GM08714 (cell line): ENCODE results near the gene GOLGA6A.
"Not testable (repeated sequence)": the region's sequence is repeated elsewhere in the genome, so short reads cannot be mapped to it uniquely, and the experiment has no call there.

Source experiments
- H3K4me3 ChIP-seq: fragments of 200-500 bp; sonication (Bioruptor generic); 2 replicates; pipeline ENCODE4 v1.5.1; 2014; ENCODE audit warnings: mild to moderate bottlenecking, low read length, inconsistent platforms
- ZNF274 ChIP-seq: IDR thresholded peaks from 2 replicates; pipeline ENCODE4 v1.6.1; 2012; ENCODE audit warnings: mild to moderate bottlenecking, low read depth, low read length

GOLGA6A gene

GRCh38 chr15:74062671-74063070 lies 19.7 kb downstream of the GOLGA6A start:
- no peak overlapping the region for H3K4me3 ChIP-seq
- no peak for TF ChIP-seq ZNF274

GRCh38 chr15:74062236-74062635 lies 20.1 kb downstream of the GOLGA6A start:
- no peak overlapping the region for H3K4me3 ChIP-seq
- no peak for TF ChIP-seq ZNF274

- H3K4me3 ChIP-seq, result no peak overlapping the region
- TF ChIP-seq ZNF274, result no peak
These were observed 22.1 kb downstream of the GOLGA6A start for GRCh38 chr15:74060251-74060650.

GRCh38 chr15:74059050-74059833 lies 23.1 kb downstream of the GOLGA6A start:
- not testable (repeated sequence) for H3K4me3 ChIP-seq

- H3K4me3 ChIP-seq, result not testable (repeated sequence)
These were observed 26.0 kb downstream of the GOLGA6A start for GRCh38 chr15:74056330-74056729.

- H3K4me3 ChIP-seq, result no peak overlapping the region
- no peak for TF ChIP-seq ZNF274
These were observed 26.5 kb downstream of the GOLGA6A start for GRCh38 chr15:74055804-74056203.

- no peak for TF ChIP-seq ZNF274
- H3K4me3 ChIP-seq, result no peak overlapping the region
These were observed 28.3 kb downstream of the GOLGA6A start for GRCh38 chr15:74053941-74054529.

GRCh38 chr15:74053517-74053916 lies 28.8 kb downstream of the GOLGA6A start:
- H3K4me3 ChIP-seq, result no peak overlapping the region
- TF ChIP-seq ZNF274, result no peak

- H3K4me3 ChIP-seq, result not testable (repeated sequence)
These were observed 29.8 kb downstream of the GOLGA6A start for GRCh38 chr15:74052271-74053260.

GRCh38 chr15:74050556-74051234 lies 31.7 kb downstream of the GOLGA6A start:
- no peak overlapping the region for H3K4me3 ChIP-seq
- TF ChIP-seq ZNF274, result no peak

- TF ChIP-seq ZNF274, result no peak
- no peak overlapping the region for H3K4me3 ChIP-seq
These were observed 32.2 kb downstream of the GOLGA6A start for GRCh38 chr15:74050127-74050526.

- TF ChIP-seq ZNF274, result no peak
- H3K4me3 ChIP-seq, result no peak overlapping the region
These were observed 36.1 kb downstream of the GOLGA6A start for GRCh38 chr15:74046275-74046674.

GRCh38 chr15:74045636-74046274 lies 36.6 kb downstream of the GOLGA6A start:
- H3K4me3 ChIP-seq, result no peak overlapping the region
- no peak for TF ChIP-seq ZNF274

- H3K4me3 ChIP-seq, result no peak overlapping the region
- no peak for TF ChIP-seq ZNF274
These were observed 37.2 kb downstream of the GOLGA6A start for GRCh38 chr15:74045184-74045583.
